GM18870 (cell line): ENCODE results near the gene ALKBH2.
A peak's percentile ranks its signal among the peaks of the same experiment; 100 is the strongest.

Source experiments
- ATAC-seq: cut with Tn5 transposase; IDR thresholded peaks from one replicate; pipeline ENCODE4 v1.9.1; 2021; ENCODE audit warnings: moderate library complexity; ENCODE audit not compliant: unreplicated experiment

The ALKBH2 gene

GRCh38 chr12:109093022-109093918 is at the start of gene ALKBH2:
ALKBH2 (minus strand) TSS chr12:109093472; CDS start chr12:109092786, 686 bp downstream.
- peak; percentile 38 for ATAC-seq

- ATAC-seq, result no peak
Observed at GRCh38 chr12:109140560-109140959, 47.3 kb upstream of the ALKBH2 start.

GRCh38 chr12:109139791-109140190 is 46.5 kb upstream of the ALKBH2 start:
- no peak for ATAC-seq

- ATAC-seq, result no peak
Observed at GRCh38 chr12:109139360-109139759, 46.1 kb upstream of the ALKBH2 start.

GRCh38 chr12:109137055-109137454 is 43.8 kb upstream of the ALKBH2 start:
- no peak for ATAC-seq

- no peak for ATAC-seq
Observed at GRCh38 chr12:109134186-109134917, 41.1 kb upstream of the ALKBH2 start.

- no peak for ATAC-seq
Observed at GRCh38 chr12:109131154-109132050, 38.1 kb upstream of the ALKBH2 start.

- no peak for ATAC-seq
Observed at GRCh38 chr12:109130297-109131153, 37.3 kb upstream of the ALKBH2 start.

- no peak for ATAC-seq
Observed at GRCh38 chr12:109127533-109128242, 34.4 kb upstream of the ALKBH2 start.

GRCh38 chr12:109126784-109127183 is 33.5 kb upstream of the ALKBH2 start:
- ATAC-seq, result no peak

- ATAC-seq, result no peak
Observed at GRCh38 chr12:109125791-109126190, 32.5 kb upstream of the ALKBH2 start.

- no peak for ATAC-seq
Observed at GRCh38 chr12:109124878-109125648, 31.8 kb upstream of the ALKBH2 start.

- no peak for ATAC-seq
Observed at GRCh38 chr12:109121346-109121880, 28.1 kb upstream of the ALKBH2 start.

- ATAC-seq, result no peak
Observed at GRCh38 chr12:109120557-109120956, 27.3 kb upstream of the ALKBH2 start.

- ATAC-seq, result no peak
Observed at GRCh38 chr12:109120095-109120494, 26.8 kb upstream of the ALKBH2 start.

- ATAC-seq, result no peak
Observed at GRCh38 chr12:109116611-109116949, 23.3 kb upstream of the ALKBH2 start.

GRCh38 chr12:109115758-109116610 is 22.7 kb upstream of the ALKBH2 start, which contains the start of gene ACACB:
ACACB (plus strand) TSS chr12:109116587; CDS start chr12:109139406, 22,819 bp downstream.
- no peak for ATAC-seq

- no peak for ATAC-seq
Observed at GRCh38 chr12:109115404-109115757, 22.1 kb upstream of the ALKBH2 start.
